OCI-LY7 (cell line): Measurements from ENCODE around the gene SLC5A11.

Experiments used
- CTCF ChIP-seq: fragments of 200-600 bp; sonication (generic); conservative IDR thresholded peaks from 2 replicates; pipeline ENCODE4 v1.5.1; 2014; ENCODE audit warnings: mild to moderate bottlenecking, antibody characterized with exemption, low read length, moderate library complexity, mixed read lengths
- EZH2phosphoT487 ChIP-seq: fragments of 200-600 bp; sonication (generic); IDR thresholded peaks from 2 replicates; pipeline ENCODE4 v1.6.1; 2018; ENCODE audit warnings: low read depth, borderline replicate concordance, mild to moderate bottlenecking, mixed run types, antibody characterized with exemption, low read length, moderate library complexity, mixed read lengths

GRCh38 chr16:24821129-24821528 lies 24.6 kb upstream of the SLC5A11 start:
- no peak for TF ChIP-seq CTCF
- TF ChIP-seq EZH2phosphoT487, result no peak
